ENCODE data around the gene THEMIS.

- TF ChIP-seq EZH2phosphoT487 (IDR thresholded peaks at IDR 0.05; ENCODE audit: low read length): no peak
- no peak for TF ChIP-seq EZH2 (optimal IDR thresholded peaks at IDR 0.05; ENCODE audit: low read depth, low read length)
Observed at GRCh38 chr6:127900935-127901334, at the start of gene THEMIS.

Measured in MM.1S (cell line).